ENCODE results near the gene CHCHD10. TPM values are rescaled to one million over a fixed set of nuclear protein-coding genes. Genes with fewer than 3 reads are reported as not detected.

The CHCHD10 gene
- total and polyA plus RNA-seq, 2 of the 4 experiments (the other 2 are of a cell fraction), result 2.2 to 11.2 TPM

GRCh38 chr22:23778577-23778900, 10.8 kb upstream of the CHCHD10 start:
- in situ Hi-C loops (cut with MboI; ENCODE audit: low sequenced_read_pairs) (no loop called here), intact Hi-C loops (cut with micrococcal nuclease) (loop anchor here (10.0 kb wide), 1 partner anchor 176 kb away; no protein-coding TSS in a partner anchor), dilution Hi-C loops (cut with HindIII; ENCODE audit: low sequenced_read_pairs, unreplicated experiment) (no loop called here)
- H4K5ac ChIP-seq (ENCODE audit: low read depth, low read length), result no peak overlapping the region
- peaks cover 0 to under 1% of the 10 kb centered on the region in 2 experiments; a peak in 1 of 4 replicates for H3K79me1 ChIP-seq (ENCODE audit: low read depth in 1 of 2, low read length in 2 of 2)
- peak overlapping the region; percentile 66 for H2AK9ac ChIP-seq (replicated peaks; ENCODE audit: low read depth, low read length, poor library complexity)
- no peak overlapping the region for H2BK20ac ChIP-seq (ENCODE audit: low read depth, low read length)
- no peaks in the 10 kb centered on the region for H3K9me3 ChIP-seq (ENCODE audit: control insufficient read depth, insufficient read depth, low read length)
- H4K20me1 ChIP-seq (ENCODE audit: insufficient read depth, low read length), result no peaks in the 10 kb centered on the region
- no TSS peak for BruUV-seq (replicated peaks)
- H3K9ac ChIP-seq (ENCODE audit: low read depth, low read length), result no peak overlapping the region
- ChIA-PET POLR2A (ENCODE audit: unreplicated experiment) (no interaction called here), CTCF (no interaction called here)
- WGBS, 2 experiments (ENCODE audit: extremely low coverage in 2 of 2, insufficient read length in 1 of 2), result no CpG with 5 or more reads among the region's 3 CpGs
- TF ChIP-seq MAFK (IDR thresholded peaks at IDR 0.05; ENCODE audit: low read depth, low read length) (no peak), BHLHE40 (IDR thresholded peaks at IDR 0.05; ENCODE audit: low read depth, low read length) (no peak), MAZ (IDR thresholded peaks at IDR 0.05; ENCODE audit: borderline replicate concordance, low read depth, low read length) (no peak), FOS (IDR thresholded peaks at IDR 0.05; ENCODE audit: low read depth, low read length) (no peak), RFX5 (IDR thresholded peaks at IDR 0.05; ENCODE audit: low read depth, low read length) (no peak), MXI1 (IDR thresholded peaks at IDR 0.05; ENCODE audit: borderline replicate concordance, low read depth, low read length) (no peak), CTCF (conservative IDR thresholded peaks at IDR 0.05; ENCODE audit: low read depth, low read length) (no peak), CHD1 (IDR thresholded peaks at IDR 0.05; ENCODE audit: low read depth, low read length) (no peak), CEBPB (IDR thresholded peaks at IDR 0.05; ENCODE audit: low read depth, low read length) (no peak)
- H2AFZ ChIP-seq (replicated peaks; ENCODE audit: low read length, poor library complexity), result no peak overlapping the region
- ATAC-seq (ENCODE audit: low read depth) (no peak), DNase-seq (no peak)
- no peak overlapping the region for H3K4me2 ChIP-seq (ENCODE audit: low read depth, low read length)
- H3K56ac ChIP-seq (ENCODE audit: extremely low read depth, insufficient read depth, low read length), result no peak overlapping the region
- H4K91ac ChIP-seq (ENCODE audit: insufficient read depth, low read depth, low read length), result no peak overlapping the region
- H2BK120ac ChIP-seq (ENCODE audit: low read depth, low read length), result no peak overlapping the region
- no peak overlapping the region for H2BK5ac ChIP-seq (ENCODE audit: low read depth, low read length, poor library complexity, severe bottlenecking)
- peaks cover 24% of the 10 kb centered on the region for H3K4me1 ChIP-seq (ENCODE audit: control insufficient read depth, insufficient read depth, low read length)
- no peak overlapping the region for H3K23ac ChIP-seq (ENCODE audit: low read depth, low read length)
- no peaks in the 10 kb centered on the region for H3K27me3 ChIP-seq (ENCODE audit: control insufficient read depth, insufficient read depth, low read length)
- peaks cover 15% of the 10 kb centered on the region for H3K9me1 ChIP-seq (ENCODE audit: insufficient read depth, low read length)
- H3K36me3 ChIP-seq (ENCODE audit: control insufficient read depth, insufficient read depth, low read length), result no peaks in the 10 kb centered on the region
- no peak overlapping the region for H3K14ac ChIP-seq (replicated peaks; ENCODE audit: low read depth, low read length)
- no peak overlapping the region for H3K18ac ChIP-seq (ENCODE audit: low read depth, low read length)
- H3K4me3 ChIP-seq (ENCODE audit: insufficient read depth, low read depth, low read length), result no peak overlapping the region
- no peak overlapping the region for H3K4ac ChIP-seq (ENCODE audit: low read depth, low read length)
- H3K27ac ChIP-seq (ENCODE audit: insufficient read depth, low read length), result no peak overlapping the region
- 0 out of 2 replicates have a peak overlapping the region, but pooled peaks have one; percentile 15 for H2AK5ac ChIP-seq (ENCODE audit: low read depth, low read length)
- H4K8ac ChIP-seq (ENCODE audit: low read depth in 2 of 2, low read length in 2 of 2), result no peak overlapping the region
- H2BK15ac ChIP-seq (ENCODE audit: low read depth, low read length), result no peak overlapping the region; the same call in 2 of the 3 replicates

All from IMR-90 (cell line).